ENCODE data around the gene PLXNA4. TPM values are rescaled to one million over a fixed set of nuclear protein-coding genes. Genes with fewer than 3 reads are reported as not detected.

PLXNA4 gene
- total RNA-seq, 2 donors from 2014 or later, result 12.2 to 27.7 TPM

GRCh38 chr7:132112106-132112505 lies 464.2 kb downstream of the PLXNA4 start:
- H3K9me3 ChIP-seq, result no peaks in the 10 kb centered on the region
- no peaks in the 10 kb centered on the region for H3K4me1 ChIP-seq (ENCODE audit: control insufficient read depth in 1 of 2, low read depth in 2 of 2)
- no peaks in the 10 kb centered on the region for H3K36me3 ChIP-seq
- ATAC-seq (ENCODE audit: insufficient number of reproducible peaks, low FRiP score, low read depth), result no peak
- TF ChIP-seq CTCF (IDR thresholded peaks at IDR 0.05), result no peak
- H3K27me3 ChIP-seq (replicated peaks; ENCODE audit: insufficient read depth), result no peaks in the 10 kb centered on the region
- no peak for DNase-seq (ENCODE audit: low spot score)
- no peak overlapping the region for H3K27ac ChIP-seq
- no peak overlapping the region for H3K4me3 ChIP-seq

GRCh38 chr7:132110692-132111091 lies 465.6 kb downstream of the PLXNA4 start:
- Histone ChIP-seq H3K9me3 (no peaks in the 10 kb centered on the region), H3K4me3 (no peak overlapping the region), H3K27ac (no peak overlapping the region), H3K4me1 (ENCODE audit: control insufficient read depth in 1 of 2, low read depth in 2 of 2) (no peaks in the 10 kb centered on the region), H3K27me3 (replicated peaks; ENCODE audit: insufficient read depth) (no peaks in the 10 kb centered on the region), H3K36me3 (no peaks in the 10 kb centered on the region)
- DNase-seq (ENCODE audit: low spot score), result no peak
- ATAC-seq (ENCODE audit: insufficient number of reproducible peaks, low FRiP score, low read depth), result no peak
- no peak for TF ChIP-seq CTCF (IDR thresholded peaks at IDR 0.05)

GRCh38 chr7:132109769-132110168 lies 466.5 kb downstream of the PLXNA4 start:
- no peak for ATAC-seq (ENCODE audit: insufficient number of reproducible peaks, low FRiP score, low read depth)
- no peaks in the 10 kb centered on the region for H3K9me3 ChIP-seq
- no peak for TF ChIP-seq CTCF (IDR thresholded peaks at IDR 0.05)

GRCh38 chr7:132108563-132108962 lies 467.7 kb downstream of the PLXNA4 start:
- Histone ChIP-seq H3K27me3 (replicated peaks; ENCODE audit: insufficient read depth) (no peaks in the 10 kb centered on the region), H3K27ac (no peak overlapping the region), H3K4me3 (no peak overlapping the region), H3K4me1 (ENCODE audit: control insufficient read depth in 1 of 2, low read depth in 2 of 2) (no peaks in the 10 kb centered on the region), H3K36me3 (no peaks in the 10 kb centered on the region), H3K9me3 (no peaks in the 10 kb centered on the region)
- TF ChIP-seq CTCF (IDR thresholded peaks at IDR 0.05), result no peak
- DNase-seq (ENCODE audit: low spot score) (no peak), ATAC-seq (ENCODE audit: insufficient number of reproducible peaks, low FRiP score, low read depth) (no peak)

More at GRCh38 chr7:132109769-132110168, 466.5 kb downstream of the PLXNA4 start:
- Histone ChIP-seq H3K4me3 (no peak overlapping the region), H3K36me3 (no peaks in the 10 kb centered on the region), H3K4me1 (ENCODE audit: control insufficient read depth in 1 of 2, low read depth in 2 of 2) (no peaks in the 10 kb centered on the region), H3K27me3 (replicated peaks; ENCODE audit: insufficient read depth) (no peaks in the 10 kb centered on the region), H3K27ac (no peak overlapping the region)
- no peak for DNase-seq (ENCODE audit: low spot score)

GRCh38 chr7:132106491-132106890 lies 469.8 kb downstream of the PLXNA4 start:
- ATAC-seq (ENCODE audit: insufficient number of reproducible peaks, low FRiP score, low read depth), result no peak
- Histone ChIP-seq H3K9me3 (no peaks in the 10 kb centered on the region), H3K27ac (no peak overlapping the region), H3K4me3 (no peak overlapping the region), H3K27me3 (replicated peaks; ENCODE audit: insufficient read depth) (no peaks in the 10 kb centered on the region), H3K36me3 (no peaks in the 10 kb centered on the region), H3K4me1 (ENCODE audit: control insufficient read depth in 1 of 2, low read depth in 2 of 2) (no peaks in the 10 kb centered on the region)
- TF ChIP-seq CTCF (IDR thresholded peaks at IDR 0.05), result no peak
- DNase-seq (ENCODE audit: low spot score), result no peak

All from thoracic aorta (tissue), 2 donors.